Mesenchymal stem cell (in vitro differentiated cells and primary cell): ENCODE results near the gene ACTA2.
A peak's percentile ranks its signal among the peaks of the same experiment; 100 is the strongest.

Experiments used
- DNase-seq: peaks from one replicate; pipeline ENCODE4 v3.0.0-alpha.2; 2013
- H2AFZ ChIP-seq: one replicate; pipeline ENCODE4 v1.6.1; 2013; ENCODE audit warnings: low read depth, mild to moderate bottlenecking, control low read depth, inconsistent platforms, low read length, moderate library complexity
- H2AK5ac ChIP-seq: 2 replicates; pipeline ENCODE4 v1.6.1; 2013; ENCODE audit warnings: low read length, moderate library complexity, mild to moderate bottlenecking, inconsistent platforms; ENCODE audit not compliant: severe bottlenecking
- H2BK120ac ChIP-seq: one replicate; pipeline ENCODE4 v1.6.1; 2013; ENCODE audit warnings: low read depth, mild to moderate bottlenecking, inconsistent platforms, low read length, moderate library complexity
- H2BK12ac ChIP-seq, 2 experiments: one replicate each; pipeline ENCODE4 v1.6.1; 2013; ENCODE audit warnings: inconsistent platforms in 2 of 2, low read length in 2 of 2, mild to moderate bottlenecking in 2 of 2, moderate library complexity in 2 of 2, control low read depth in 1 of 2
- H2BK15ac ChIP-seq: one replicate; pipeline ENCODE4 v1.6.1; 2013; ENCODE audit warnings: mild to moderate bottlenecking, low read depth, inconsistent platforms; ENCODE audit not compliant: poor library complexity, severe bottlenecking
- H2BK5ac ChIP-seq: 2 replicates; pipeline ENCODE4 v1.6.1; 2013; ENCODE audit warnings: low read depth, mild to moderate bottlenecking, low read length, control low read depth, inconsistent platforms; ENCODE audit not compliant: poor library complexity, severe bottlenecking
- H3K14ac ChIP-seq, 2 experiments: one replicate each; pipeline ENCODE4 v1.6.1; 2013; ENCODE audit warnings: inconsistent platforms in 2 of 2, low read length in 2 of 2, control low read depth in 1 of 2, mild to moderate bottlenecking in 1 of 2, moderate library complexity in 1 of 2
- H3K18ac ChIP-seq, 2 experiments: one replicate each; pipeline ENCODE4 v1.6.1; 2013; ENCODE audit warnings: inconsistent platforms in 2 of 2, low read length in 2 of 2, control low read depth in 1 of 2, low read depth in 1 of 2, mild to moderate bottlenecking in 1 of 2
- H3K23ac ChIP-seq, 2 experiments: one replicate each; pipeline ENCODE4 v1.6.1; 2013; ENCODE audit warnings: inconsistent platforms in 2 of 2, low read length in 2 of 2, mild to moderate bottlenecking in 2 of 2, moderate library complexity in 2 of 2, control low read depth in 1 of 2
- H3K27ac ChIP-seq: 2 replicates; pipeline ENCODE4 v1.5.1; 2013; ENCODE audit warnings: mild to moderate bottlenecking, moderate library complexity, low read length, control low read depth, inconsistent platforms; ENCODE audit not compliant: poor library complexity, severe bottlenecking
- H3K27me3 ChIP-seq, 2 experiments: 2 replicates each; pipeline versions ENCODE4 v1.6.1 to v1.7.0; 2013; ENCODE audit warnings: low read length in 2 of 2, mild to moderate bottlenecking in 2 of 2, moderate library complexity in 2 of 2, control low read depth in 1 of 2, inconsistent platforms in 1 of 2; ENCODE audit not compliant: control insufficient read depth in 1 of 2, insufficient read depth in 1 of 2
- H3K36me3 ChIP-seq, 2 experiments: 2 replicates each; pipeline versions ENCODE4 v1.6.1 to v1.7.0; 2013; ENCODE audit warnings: low read length in 2 of 2, control low read depth in 1 of 2, inconsistent platforms in 1 of 2, low read depth in 1 of 2, mild to moderate bottlenecking in 1 of 2; ENCODE audit not compliant: insufficient read depth in 2 of 2, control insufficient read depth in 1 of 2
- H3K4ac ChIP-seq, 2 experiments: one replicate each; pipeline ENCODE4 v1.6.1; 2013; ENCODE audit warnings: inconsistent platforms in 2 of 2, low read length in 2 of 2, mild to moderate bottlenecking in 2 of 2, moderate library complexity in 2 of 2, control low read depth in 1 of 2, low read depth in 1 of 2
- H3K4me1 ChIP-seq: 2 replicates; pipeline ENCODE4 v1.6.1; 2013; ENCODE audit warnings: low read depth, low read length, control low read depth; ENCODE audit not compliant: control insufficient read depth, insufficient read depth
- H3K4me2 ChIP-seq: 2 replicates; pipeline ENCODE4 v1.6.1; 2013; ENCODE audit warnings: low read length, mild to moderate bottlenecking, inconsistent platforms; ENCODE audit not compliant: poor library complexity, severe bottlenecking
- H3K4me3 ChIP-seq, 2 experiments: 2 replicates each; pipeline versions ENCODE4 v1.5.1 to v1.7.0; 2013; ENCODE audit warnings: low read length in 2 of 2, mild to moderate bottlenecking in 2 of 2, control low read depth in 1 of 2, low read depth in 1 of 2; ENCODE audit not compliant: insufficient read depth in 1 of 2
- H3K79me1 ChIP-seq: replicated peaks from 2 replicates; pipeline ENCODE4 v1.6.1; 2013; ENCODE audit warnings: mild to moderate bottlenecking, control low read depth, low read length, inconsistent platforms; ENCODE audit not compliant: poor library complexity, severe bottlenecking
- H3K9ac ChIP-seq: 2 replicates; pipeline ENCODE4 v1.7.0; 2013; ENCODE audit warnings: mild to moderate bottlenecking, low read length, moderate library complexity
- H3K9me3 ChIP-seq: 2 replicates; pipeline ENCODE4 v1.7.0; 2013; ENCODE audit warnings: mild to moderate bottlenecking, low read length; ENCODE audit not compliant: control insufficient read depth
- H4K8ac ChIP-seq: one replicate; pipeline ENCODE4 v1.6.1; 2013; ENCODE audit warnings: inconsistent platforms, mild to moderate bottlenecking, low read length, moderate library complexity
- H4K91ac ChIP-seq: one replicate; pipeline ENCODE4 v1.6.1; 2013; ENCODE audit warnings: mild to moderate bottlenecking, low read length, inconsistent platforms
- WGBS: methylation state at CpG from one replicate; pipeline ENCODE4 v1.1.7; 2013; ENCODE audit warnings: mixed read lengths; 5-methylcytosine and 5-hydroxymethylcytosine counted together

Gene ACTA2

DNA sequence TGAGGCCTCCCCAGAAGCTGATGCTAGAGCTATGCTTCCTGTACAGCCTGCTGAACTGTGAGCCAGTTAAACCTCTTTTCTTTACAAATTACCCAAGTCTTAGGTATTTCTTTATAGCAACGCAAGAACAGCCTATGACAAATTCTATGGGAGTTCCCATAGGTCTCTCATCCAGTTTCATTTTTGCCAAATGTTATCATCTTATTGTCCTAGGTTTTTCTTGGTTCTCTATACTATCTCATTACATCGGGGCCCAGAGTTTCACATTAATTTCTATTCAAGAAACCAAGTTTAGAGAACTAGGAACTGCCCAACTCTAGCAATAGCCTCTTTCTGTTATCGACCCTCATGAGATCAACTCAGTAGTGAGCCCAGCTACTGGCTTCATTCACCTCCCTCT is 15.9 kb downstream of the ACTA2 start:
- no peak overlapping the region for H3K27ac ChIP-seq
- no peak overlapping the region for H3K4me3 ChIP-seq
- no peak overlapping the region for H2BK12ac ChIP-seq
- H2AK5ac ChIP-seq, result no peak overlapping the region
- H3K9me3 ChIP-seq, result no peaks in the 10 kb centered on the region
- WGBS, result 99% methylated on average over 2 of the region's 3 CpGs
- no peak overlapping the region for H2AFZ ChIP-seq
- no peak overlapping the region for H2BK5ac ChIP-seq
- H2BK120ac ChIP-seq, result no peak overlapping the region
- no peak overlapping the region for H3K9ac ChIP-seq
- no peak overlapping the region for H3K18ac ChIP-seq
- peaks cover 14 to 81% of the 10 kb centered on the region in 2 experiments for H3K36me3 ChIP-seq
- H3K23ac ChIP-seq, result no peak overlapping the region
- no peak overlapping the region for H3K4ac ChIP-seq
- no peak for DNase-seq
- H4K8ac ChIP-seq, result no peak overlapping the region
- H3K79me1 ChIP-seq, result peaks cover 2% of the 10 kb centered on the region
- H3K4me1 ChIP-seq, result peaks cover 1% of the 10 kb centered on the region
- H3K27me3 ChIP-seq, result no peaks in the 10 kb centered on the region
- H3K4me2 ChIP-seq, result no peak overlapping the region
- no peak overlapping the region for H3K14ac ChIP-seq
- H2BK15ac ChIP-seq, result no peak overlapping the region
- H4K91ac ChIP-seq, result no peak overlapping the region

DNA sequence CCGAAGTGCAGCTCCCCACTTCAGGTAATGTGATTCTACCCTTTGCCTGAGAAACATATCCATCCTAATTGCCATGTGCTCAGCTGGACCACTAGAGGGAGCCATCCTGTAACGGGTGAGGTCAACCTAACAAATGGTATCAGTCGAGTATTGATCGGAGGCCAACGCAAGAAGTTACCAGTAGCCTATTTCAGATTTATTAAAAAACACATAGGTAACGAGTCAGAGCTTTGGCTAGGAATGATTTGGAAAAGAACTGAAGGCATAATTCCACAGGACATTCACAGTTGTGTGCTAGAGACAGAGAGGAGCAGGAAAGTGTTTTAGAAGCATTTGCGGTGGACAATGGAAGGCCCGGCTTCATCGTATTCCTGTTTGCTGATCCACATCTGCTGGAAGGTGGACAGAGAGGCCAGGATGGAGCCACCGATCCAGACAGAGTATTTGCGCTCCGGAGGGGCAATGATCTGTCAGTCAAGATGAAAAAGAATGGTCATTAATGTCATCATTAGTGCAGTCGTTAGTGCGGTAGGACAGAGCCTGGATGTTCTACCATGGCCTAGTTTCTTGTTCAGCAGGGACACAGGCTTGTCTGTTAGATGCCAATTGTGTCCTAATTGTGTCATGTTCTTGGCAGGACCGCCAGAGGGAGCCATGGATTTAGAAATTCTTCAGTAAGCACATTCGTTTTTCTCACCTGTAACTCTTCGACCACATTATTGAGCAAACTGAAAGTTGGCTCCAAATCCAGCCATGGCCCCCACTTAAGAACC is 17.5 kb downstream of the ACTA2 start:
- Histone ChIP-seq H2BK120ac (no peak overlapping the region), H2BK5ac (no peak overlapping the region), H3K9ac (peak overlapping the region; percentile 21), H3K14ac (no peak overlapping the region), H2AFZ (no peak overlapping the region), H4K8ac (peak overlapping the region; percentile 67), H2AK5ac (peak overlapping the region; percentile 36), H4K91ac (no peak overlapping the region), H3K23ac (no peak overlapping the region), H3K4me1 (peaks cover 1% of the 10 kb centered on the region), H3K27me3 (no peaks in the 10 kb centered on the region), H3K79me1 (peaks cover 2% of the 10 kb centered on the region), H3K36me3 (peaks cover 8 to 65% of the 10 kb centered on the region in 2 experiments), H2BK15ac (no peak overlapping the region), H3K4me3 (no peak overlapping the region), H2BK12ac (no peak overlapping the region), H3K4ac (no peak overlapping the region), H3K18ac (no peak overlapping the region), H3K4me2 (no peak overlapping the region), H3K9me3 (no peaks in the 10 kb centered on the region), H3K27ac (no peak overlapping the region)
- DNase-seq, result peak; percentile 84
- WGBS, result 54% methylated on average over 15 of the region's 17 CpGs

DNA sequence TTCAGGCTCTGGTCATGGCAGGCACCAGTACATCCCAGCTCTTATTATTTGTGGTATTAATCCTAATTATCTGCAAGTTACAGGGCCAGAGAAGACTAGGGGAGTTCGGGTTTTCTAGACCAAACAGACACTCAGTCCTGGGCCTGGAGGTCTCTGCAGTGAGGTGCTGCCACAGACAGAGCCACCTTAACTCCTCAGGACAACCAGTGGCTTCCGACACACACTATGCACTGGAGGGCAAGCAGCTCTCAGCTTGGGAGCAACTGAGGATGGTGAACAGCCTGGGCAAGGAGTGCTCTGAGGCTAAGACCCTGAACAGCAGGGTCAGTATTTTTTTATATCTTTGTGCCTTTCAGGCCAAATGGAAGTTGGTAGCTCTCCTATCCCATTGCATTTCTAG is 19.0 kb downstream of the ACTA2 start:
- Histone ChIP-seq H4K8ac (no peak overlapping the region), H2BK120ac (no peak overlapping the region), H2BK5ac (no peak overlapping the region), H3K4ac (no peak overlapping the region), H3K23ac (no peak overlapping the region), H3K27ac (no peak overlapping the region), H4K91ac (no peak overlapping the region), H3K9me3 (no peaks in the 10 kb centered on the region), H3K18ac (no peak overlapping the region), H3K4me3 (no peak overlapping the region), H3K36me3 (peaks cover 6 to 56% of the 10 kb centered on the region in 2 experiments), H2AFZ (no peak overlapping the region), H2BK12ac (no peak overlapping the region), H3K4me1 (peaks cover 1% of the 10 kb centered on the region), H3K9ac (no peak overlapping the region), H2AK5ac (no peak overlapping the region), H2BK15ac (no peak overlapping the region), H3K14ac (no peak overlapping the region), H3K27me3 (no peaks in the 10 kb centered on the region), H3K4me2 (no peak overlapping the region), H3K79me1 (peaks cover 2% of the 10 kb centered on the region)
- no peak for DNase-seq
- WGBS, result 89% methylated on average over 2 of the region's 2 CpGs

DNA sequence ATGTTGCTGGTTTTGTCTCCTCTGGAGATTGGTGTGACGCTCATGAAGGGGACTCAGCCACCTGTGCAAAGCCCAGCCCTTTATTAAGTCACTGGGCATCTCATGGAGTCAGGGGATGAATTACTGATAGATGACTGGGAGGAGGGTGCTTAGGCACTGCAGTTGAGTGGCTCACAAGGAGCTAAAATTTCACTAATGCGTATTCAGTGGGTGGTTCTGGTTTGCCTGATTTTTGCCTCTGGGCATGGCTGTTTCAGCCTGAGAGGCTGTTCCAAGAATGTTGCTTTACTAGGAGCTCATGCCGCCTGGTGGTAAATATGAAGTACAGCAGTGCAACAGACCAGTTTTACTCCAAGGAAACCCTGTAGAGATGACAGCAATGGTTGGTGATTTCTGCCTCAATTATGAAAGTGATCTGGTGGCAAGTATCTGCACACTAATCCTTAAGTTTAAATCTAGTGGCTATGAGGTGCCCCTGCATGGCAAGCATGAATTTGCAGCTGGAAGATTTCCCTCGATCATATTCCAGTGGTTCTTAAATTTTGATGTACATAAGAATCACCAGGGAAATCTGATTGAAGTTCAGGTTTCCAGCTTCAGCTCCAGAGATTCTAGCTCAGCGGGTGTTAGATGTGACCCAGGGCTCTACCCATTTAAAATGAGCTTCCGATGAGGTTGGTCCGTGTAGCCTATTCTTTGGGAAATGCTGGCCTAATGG is 19.9 kb downstream of the ACTA2 start:
- Histone ChIP-seq H3K79me1 (peaks cover 2% of the 10 kb centered on the region), H2BK12ac (peak overlapping the region in 1 of 2 experiments; percentile 43), H3K4me3 (no peak overlapping the region), H3K27me3 (no peaks in the 10 kb centered on the region), H3K4me2 (no peak overlapping the region), H2BK120ac (no peak overlapping the region), H3K18ac (no peak overlapping the region), H3K9me3 (no peaks in the 10 kb centered on the region), H3K4me1 (peaks cover 1% of the 10 kb centered on the region), H3K9ac (peak overlapping the region; percentile 29), H3K4ac (no peak overlapping the region), H3K36me3 (peaks cover 6 to 50% of the 10 kb centered on the region in 2 experiments), H2AFZ (no peak overlapping the region), H3K23ac (no peak overlapping the region), H2AK5ac (peak overlapping the region; percentile 68), H2BK15ac (no peak overlapping the region), H3K27ac (peak overlapping the region; percentile 15), H4K8ac (no peak overlapping the region), H3K14ac (no peak overlapping the region), H4K91ac (no peak overlapping the region), H2BK5ac (no peak overlapping the region)
- 56% methylated on average over 7 of the region's 7 CpGs for WGBS
- DNase-seq, result peak; percentile 82
